ENCODE data around the gene ZNF106.

Gene ZNF106

DNA sequence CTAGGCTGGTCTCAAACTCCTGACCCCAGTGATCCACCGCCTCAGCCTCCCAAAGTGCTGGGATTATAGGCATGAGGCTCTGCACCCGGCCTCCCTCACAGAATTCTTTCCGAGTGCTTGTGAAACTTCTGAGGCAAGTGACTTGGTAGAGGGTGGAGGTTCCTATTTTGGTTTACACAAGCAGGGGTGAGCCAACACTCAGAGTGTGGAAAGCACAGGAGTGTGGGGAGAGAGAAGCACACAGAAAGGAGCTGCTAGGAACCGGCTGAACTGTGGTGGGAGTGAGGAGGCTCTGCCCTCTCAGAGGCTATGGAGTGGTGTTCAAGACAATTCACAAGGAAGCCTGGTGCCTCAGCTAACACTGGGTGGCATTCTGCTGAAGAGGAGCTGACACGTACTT, 123.9 kb downstream of the ZNF106 start:
- TF ChIP-seq, protein P1, sequence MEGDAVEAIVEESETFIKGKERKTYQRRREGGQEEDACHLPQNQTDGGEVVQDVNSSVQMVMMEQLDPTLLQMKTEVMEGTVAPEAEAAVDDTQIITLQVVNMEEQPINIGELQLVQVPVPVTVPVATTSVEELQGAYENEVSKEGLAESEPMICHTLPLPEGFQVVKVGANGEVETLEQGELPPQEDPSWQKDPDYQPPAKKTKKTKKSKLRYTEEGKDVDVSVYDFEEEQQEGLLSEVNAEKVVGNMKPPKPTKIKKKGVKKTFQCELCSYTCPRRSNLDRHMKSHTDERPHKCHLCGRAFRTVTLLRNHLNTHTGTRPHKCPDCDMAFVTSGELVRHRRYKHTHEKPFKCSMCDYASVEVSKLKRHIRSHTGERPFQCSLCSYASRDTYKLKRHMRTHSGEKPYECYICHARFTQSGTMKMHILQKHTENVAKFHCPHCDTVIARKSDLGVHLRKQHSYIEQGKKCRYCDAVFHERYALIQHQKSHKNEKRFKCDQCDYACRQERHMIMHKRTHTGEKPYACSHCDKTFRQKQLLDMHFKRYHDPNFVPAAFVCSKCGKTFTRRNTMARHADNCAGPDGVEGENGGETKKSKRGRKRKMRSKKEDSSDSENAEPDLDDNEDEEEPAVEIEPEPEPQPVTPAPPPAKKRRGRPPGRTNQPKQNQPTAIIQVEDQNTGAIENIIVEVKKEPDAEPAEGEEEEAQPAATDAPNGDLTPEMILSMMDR (IDR thresholded peaks at IDR 0.05; ENCODE audit: extremely low read depth, insufficient read depth, missing control alignments) = no peak
- no peak for DNase-seq (ENCODE audit: low spot score)
- in situ Hi-C loops (cut with MboI; ENCODE audit: low pct_unique_long_range_greater_than_20kb, low sequenced_read_pairs, unreplicated experiment) = no loop called here

DNA sequence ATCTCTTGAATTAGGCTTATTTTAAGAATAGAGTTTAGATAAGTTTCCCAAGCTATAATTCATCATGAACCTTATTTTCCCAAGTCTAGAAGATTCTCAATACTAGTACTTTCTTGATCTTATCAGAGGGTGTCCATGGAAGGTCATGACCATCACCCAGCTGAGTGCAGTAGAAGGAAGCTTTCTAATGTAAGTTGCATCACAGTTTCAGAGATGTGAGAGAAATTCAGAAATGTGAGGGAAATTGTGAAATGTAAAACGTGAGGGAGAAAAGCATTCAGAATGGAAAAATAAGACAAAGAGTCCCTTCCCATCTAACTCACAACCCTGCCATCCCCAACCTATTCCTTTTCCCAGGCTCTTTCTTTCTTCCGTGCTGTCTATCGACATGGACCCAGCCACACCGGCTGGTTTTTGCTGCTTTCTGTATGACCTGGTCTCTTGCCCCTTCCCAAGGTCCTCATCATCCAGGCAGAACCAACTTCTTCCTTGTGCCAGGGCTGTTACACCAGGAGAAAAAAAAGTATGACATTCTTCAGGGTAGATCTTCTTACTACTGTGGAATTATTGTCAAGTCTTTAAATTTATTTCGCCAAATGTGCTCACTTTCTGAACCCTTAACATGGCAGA, 124.9 kb downstream of the ZNF106 start:
- TF ChIP-seq, protein P1 (IDR thresholded peaks at IDR 0.05; ENCODE audit: extremely low read depth, insufficient read depth, missing control alignments) = no peak
- in situ Hi-C loops (cut with MboI; ENCODE audit: low pct_unique_long_range_greater_than_20kb, low sequenced_read_pairs, unreplicated experiment) = no loop called here
- DNase-seq (ENCODE audit: low spot score) = no peak

DNA sequence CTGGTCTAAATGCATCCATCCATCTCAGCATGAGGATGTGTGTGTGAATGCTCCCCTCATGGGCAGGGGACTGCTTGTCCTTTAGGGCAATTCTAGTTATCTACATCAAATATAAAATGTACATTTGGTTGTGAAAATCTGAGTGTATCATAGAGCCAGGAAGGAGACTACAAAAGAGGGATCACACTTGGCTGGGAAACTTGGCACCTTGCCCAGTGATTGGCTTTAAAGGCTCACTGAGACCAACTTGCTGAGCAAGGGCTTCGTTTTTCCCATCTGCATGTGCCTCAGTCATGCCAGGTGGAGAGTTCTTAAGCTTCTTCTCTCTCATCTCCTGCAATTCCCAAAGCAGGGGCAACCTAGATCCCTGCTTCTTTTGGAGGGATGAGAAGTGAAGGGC, 126.4 kb downstream of the ZNF106 start:
- DNase-seq (ENCODE audit: low spot score) = no peak

DNA sequence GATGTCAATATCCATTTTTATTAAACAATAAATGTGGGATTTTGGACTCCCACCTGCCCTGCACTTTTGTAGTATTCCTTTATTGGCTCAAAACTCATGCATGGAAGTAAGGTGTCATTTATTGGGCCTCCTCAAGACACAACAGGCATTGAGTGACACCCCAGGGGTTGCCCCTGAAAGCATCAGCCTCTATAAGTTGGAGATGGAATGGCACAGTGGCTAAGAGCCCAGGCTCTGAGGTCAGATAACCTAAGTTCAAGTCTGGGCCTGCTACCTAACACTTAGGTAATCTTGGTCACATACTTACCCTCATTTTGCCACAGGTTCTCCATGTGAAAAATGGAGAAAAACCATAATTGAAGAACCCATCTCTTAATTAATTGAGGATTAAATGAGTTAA, 127.0 kb downstream of the ZNF106 start:
- in situ Hi-C loops (cut with MboI; ENCODE audit: low pct_unique_long_range_greater_than_20kb, low sequenced_read_pairs, unreplicated experiment) = no loop called here
- TF ChIP-seq, protein P1 (IDR thresholded peaks at IDR 0.05; ENCODE audit: extremely low read depth, insufficient read depth, missing control alignments) = no peak
- DNase-seq (ENCODE audit: low spot score) = no peak

More for the DNA sequence above, 126.4 kb downstream of the ZNF106 start:
- TF ChIP-seq, protein P1 (IDR thresholded peaks at IDR 0.05; ENCODE audit: extremely low read depth, insufficient read depth, missing control alignments) = no peak
- in situ Hi-C loops (cut with MboI; ENCODE audit: low pct_unique_long_range_greater_than_20kb, low sequenced_read_pairs, unreplicated experiment) = no loop called here

DNA sequence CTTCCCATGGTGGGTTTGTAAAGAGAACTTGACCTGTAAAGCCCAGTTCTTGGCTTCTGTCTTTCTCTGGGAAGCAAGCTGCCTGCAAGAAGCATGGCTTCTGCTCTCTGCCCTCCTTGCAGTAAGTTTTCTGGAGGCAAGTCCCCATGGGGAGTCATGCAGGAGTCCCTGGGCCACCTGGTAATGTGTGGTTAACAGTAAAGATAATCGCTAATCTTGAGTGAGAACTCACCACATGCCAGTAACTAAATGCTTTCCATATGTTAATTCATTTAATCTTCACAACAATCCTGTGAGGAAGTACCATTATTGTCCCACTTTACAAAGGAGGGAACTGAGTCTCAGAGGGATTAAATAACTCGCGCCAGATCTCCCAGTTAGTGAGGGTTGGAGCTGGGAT, 127.5 kb downstream of the ZNF106 start:
- TF ChIP-seq, protein P1 (IDR thresholded peaks at IDR 0.05; ENCODE audit: extremely low read depth, insufficient read depth, missing control alignments) = no peak
- in situ Hi-C loops (cut with MboI; ENCODE audit: low pct_unique_long_range_greater_than_20kb, low sequenced_read_pairs, unreplicated experiment) = no loop called here
- no peak for DNase-seq (ENCODE audit: low spot score)

All from GM13977 (cell line).